GM12878 (cell line): ENCODE data around the gene PPIE. TPM values are rescaled to one million over a fixed set of nuclear protein-coding genes. Genes with fewer than 3 reads are reported as not detected.

Source experiments
- ATAC-seq: fragments of 200-7000 bp; cut with Tn5 transposase; 3 replicates; pipeline ENCODE4 v1.9.1; 2020; ENCODE audit warnings: mild to moderate bottlenecking, moderate library complexity
- BruUV-seq: library from RNA; stranded (reverse); fragments of 400-500 nt; replicated peaks from 2 replicates; lab custom pipeline; 2021; lab: Mats Ljungman, UMichigan
- CTCF ChIA-PET: fragments of 300-600 bp; sonication (Branson Sonifier 250); formaldehyde crosslinking; extraction: SDS; loops from one replicate; lab custom pipeline; 2021; ENCODE audit warnings: inconsistent platforms; lab: Yijun Ruan, JAX
- POLR2A ChIA-PET: fragments of 350-600 bp; formaldehyde crosslinking; extraction: SDS; loops from one replicate; lab custom pipeline; 2021; ENCODE audit warnings: inconsistent platforms; lab: Charles Lee
- RAD21 ChIA-PET: fragments of 300-600 bp; sonication (Branson Sonifier 250); formaldehyde crosslinking; loops from one replicate; lab custom pipeline; 2023; ENCODE audit warnings: antibody characterized with exemption; ENCODE audit not compliant: unreplicated experiment; lab: Charles Lee
- SMC1A ChIA-PET: fragments of 300-600 bp; sonication (Branson Sonifier 250); formaldehyde crosslinking; loops from one replicate; lab custom pipeline; 2023; ENCODE audit not compliant: unreplicated experiment, uncharacterized antibody; lab: Charles Lee
- DNase-seq: peaks from one replicate; pipeline ENCODE4 v3.0.0-alpha.2; 2011; ENCODE audit warnings: low read depth, low spot score
- FAIRE-seq: peaks from 3 replicates; lab custom pipeline; 2011; peaks lifted over from hg19 to GRCh38; lab: Jason Lieb, UNC
- H2AFZ ChIP-seq: 2 replicates; pipeline ENCODE4 v1.6.0; 2011; ENCODE audit warnings: low read depth, low read length, control low read depth; ENCODE audit not compliant: control insufficient read depth
- H3K27ac ChIP-seq: 2 replicates; pipeline ENCODE4 v1.5.1; 2011; ENCODE audit warnings: control low read depth; ENCODE audit not compliant: control insufficient read depth, insufficient read depth
- H3K27me3 ChIP-seq, 2 experiments: replicated peaks in 1 of 2; 2 replicates each; pipeline versions ENCODE4 v1.6.0 to v1.6.1; 2011; ENCODE audit warnings: low read length in 1 of 2; ENCODE audit not compliant: control insufficient read depth in 2 of 2, insufficient read depth in 2 of 2
- H3K36me3 ChIP-seq, 2 experiments: 2 replicates each; pipeline ENCODE4 v1.5.1; 2011; ENCODE audit warnings: low read length in 1 of 2; ENCODE audit not compliant: control insufficient read depth in 2 of 2, insufficient read depth in 2 of 2
- H3K4me1 ChIP-seq: 2 replicates; pipeline ENCODE4 v1.6.1; 2011; ENCODE audit warnings: mild to moderate bottlenecking, low read length, moderate library complexity, mixed read lengths; ENCODE audit not compliant: control insufficient read depth, insufficient read depth
- H3K4me2 ChIP-seq: 2 replicates; pipeline ENCODE4 v1.6.0; 2011; ENCODE audit warnings: control low read depth; ENCODE audit not compliant: control insufficient read depth, insufficient read depth
- H3K4me3 ChIP-seq: fragments of 200-600 bp; sonication (generic); 2 replicates; pipeline ENCODE4 v1.5.1; 2016
- H3K79me2 ChIP-seq: 2 replicates; pipeline ENCODE4 v1.6.0; 2011; ENCODE audit warnings: low read length; ENCODE audit not compliant: control insufficient read depth, insufficient read depth
- H3K9ac ChIP-seq: 2 replicates; pipeline ENCODE4 v1.8.0; 2011; ENCODE audit warnings: low read length, control low read depth, mixed read lengths; ENCODE audit not compliant: control insufficient read depth, insufficient read depth
- H3K9me3 ChIP-seq: replicated peaks from 3 replicates; pipeline ENCODE4 v1.5.1; 2011; ENCODE audit warnings: mild to moderate bottlenecking, low read length; ENCODE audit not compliant: control insufficient read depth, insufficient read depth
- H4K20me1 ChIP-seq: 2 replicates; pipeline ENCODE4 v1.6.0; 2011; ENCODE audit not compliant: control insufficient read depth, insufficient read depth
- CBX3 ChIP-seq: fragments of 200-600 bp; sonication (generic); IDR thresholded peaks from 2 replicates; pipeline ENCODE4 v1.6.1; 2016; ENCODE audit warnings: low read depth, borderline replicate concordance
- CHD4 ChIP-seq: fragments of 200-600 bp; sonication (generic); IDR thresholded peaks from 2 replicates; pipeline ENCODE4 v1.6.1; 2016; ENCODE audit warnings: mild to moderate bottlenecking
- CTCF ChIP-seq, 3 experiments: IDR thresholded peaks in 2 of 3; conservative IDR thresholded peaks in 1 of 3; 2 replicates each; pipeline ENCODE4 v1.5.1; 2011; ENCODE audit warnings: low read depth in 3 of 3, low read length in 3 of 3, mild to moderate bottlenecking in 3 of 3, control low read depth in 2 of 3, moderate library complexity in 2 of 3, inconsistent platforms in 1 of 3, mixed read lengths in 1 of 3; ENCODE audit not compliant: control insufficient read depth in 2 of 3, insufficient read depth in 1 of 3; ENCODE audit errors: extremely low read depth in 1 of 3
- HDGF ChIP-seq: fragments of 450-650 bp; IDR thresholded peaks from 2 replicates; pipeline ENCODE4 v1.6.1; 2016; ENCODE audit warnings: antibody characterized with exemption
- MYC ChIP-seq: IDR thresholded peaks from 2 replicates; pipeline ENCODE4 v1.6.1; 2011; ENCODE audit warnings: mild to moderate bottlenecking, low read length, moderate library complexity, inconsistent platforms; ENCODE audit not compliant: insufficient read depth, insufficient replicate concordance, insufficient read length, severe bottlenecking
- NR2F1 ChIP-seq: fragments of 450-650 bp; conservative IDR thresholded peaks from 2 replicates; pipeline ENCODE4 v1.6.1; 2017; ENCODE audit warnings: mild to moderate bottlenecking
- PAX5 ChIP-seq: IDR thresholded peaks from 2 replicates; pipeline ENCODE4 v1.6.1; 2011; ENCODE audit warnings: low read depth, low read length, borderline replicate concordance
- PKNOX1 ChIP-seq: fragments of 450-650 bp; IDR thresholded peaks from 2 replicates; pipeline ENCODE4 v1.6.1; 2016; ENCODE audit warnings: mild to moderate bottlenecking
- POU2F2 ChIP-seq: IDR thresholded peaks from 3 replicates; pipeline ENCODE4 v1.6.1; 2011; ENCODE audit warnings: low read depth, mild to moderate bottlenecking, low read length, borderline replicate concordance
- RAD21 ChIP-seq: IDR thresholded peaks from 2 replicates; pipeline ENCODE4 v1.6.1; 2011; ENCODE audit warnings: mild to moderate bottlenecking, low read depth, low read length, moderate library complexity; ENCODE audit not compliant: insufficient read depth
- RCOR1 ChIP-seq: conservative IDR thresholded peaks from 2 replicates; pipeline ENCODE4 v1.6.1; 2012; ENCODE audit warnings: low read depth, low read length, improper control_type of control experiment
- SMAD1 ChIP-seq: fragments of 450-650 bp; IDR thresholded peaks from 2 replicates; pipeline ENCODE4 v1.6.1; 2018; ENCODE audit warnings: mild to moderate bottlenecking, low read depth; ENCODE audit not compliant: partially characterized antibody
- SREBF2 ChIP-seq: IDR thresholded peaks from 2 replicates; pipeline ENCODE4 v1.6.1; 2012; ENCODE audit warnings: mild to moderate bottlenecking, low read length
- TCF3 ChIP-seq: IDR thresholded peaks from 2 replicates; pipeline ENCODE4 v1.6.1; 2012; ENCODE audit warnings: low read depth, mild to moderate bottlenecking, low read length, borderline replicate concordance; ENCODE audit not compliant: insufficient read depth
- WRNIP1 ChIP-seq: IDR thresholded peaks from 2 replicates; pipeline ENCODE4 v1.6.1; 2011; ENCODE audit warnings: low read depth, low read length, improper control_type of control experiment, borderline replicate concordance
- YY1 ChIP-seq: IDR thresholded peaks from 2 replicates; pipeline ENCODE4 v1.6.1; 2011; ENCODE audit warnings: low read depth, mild to moderate bottlenecking, low read length
- WGBS: methylation state at CpG from one replicate; pipeline ENCODE4 v1.1.6; 2016; ENCODE audit warnings: low lambda C conversion rate; ENCODE audit not compliant: insufficient replicate concordance, insufficient coverage; ENCODE audit errors: missing lambda C conversion rate; 5-methylcytosine and 5-hydroxymethylcytosine counted together
- in situ Hi-C: fragments of 300-500 bp; cut with MboI; formaldehyde crosslinking; loops from 9 replicates; pipeline ENCODE4 v1.14.3; 2018; ENCODE audit warnings: mixed read lengths
- intact Hi-C: fragments of 100-400 bp; cut with micrococcal nuclease; formaldehyde crosslinking; loops from one replicate; pipeline ENCODE4 v1.14.2; 2022; ENCODE audit not compliant: unreplicated experiment
- polyA plus RNA-seq, 11 experiments: library from polyadenylated mRNA; depleted of rRNA in 4 of 11; unstranded in 6 of 11; stranded (reverse) in 5 of 11; fragments of >200 nt; fragmentation: Nextera tagmentation in 4 of 11; fragmentation: Illumina TruSeq in 1 of 11; extraction: Ambion mirVana in 4 of 11; extraction: Trizol in 1 of 11; gene quantifications; 1 replicate in 1 of 11; 2 replicates in 10 of 11; pipeline versions ENCODE4 v1.2.1 to v1.2.3, GENCODE V29; 2011 to 2016; ENCODE audit warnings: inconsistent platforms in 2 of 11, missing spikeins in 2 of 11, low read depth in 1 of 11
- total RNA-seq, 4 experiments: library from RNA; depleted of rRNA in 3 of 4; stranded (reverse); fragments of >200 nt in 3 of 4; fragmentation: Illumina TruSeq in 1 of 4; extraction: Trizol in 1 of 4; gene quantifications; 2 replicates each; pipeline versions ENCODE4 v1.2.1 to v1.2.3, GENCODE V29; 2013 to 2021

PPIE gene
- total and polyA plus RNA-seq, 10 of the 15 experiments (the other 5 are each of a cell fraction or from before 2014, with no cell fraction given): 36.6 to 163 (median 70.1) TPM

GRCh38 chr1:39779137-39779536, 40.5 kb downstream of the PPIE start:
- RAD21 ChIA-PET: no interaction called here
- Histone ChIP-seq H2AFZ (no peak overlapping the region), H4K20me1 (no peaks in the 10 kb centered on the region), H3K4me2 (no peak overlapping the region), H3K27me3 (no peaks in the 10 kb centered on the region), H3K36me3 (no peaks in the 10 kb centered on the region), H3K79me2 (no peaks in the 10 kb centered on the region), H3K4me3 (no peak overlapping the region), H3K4me1 (peaks cover 13% of the 10 kb centered on the region), H3K27ac (no peak overlapping the region), H3K9me3 (no peaks in the 10 kb centered on the region), H3K9ac (no peak overlapping the region)
- CTCF ChIA-PET: no interaction called here
- no peak for TF ChIP-seq POU2F2
- no peak for TF ChIP-seq PKNOX1
- no peak for TF ChIP-seq RCOR1
- no peak for TF ChIP-seq CTCF (IDR thresholded peaks at IDR 0.05 in 2 of 3, conservative IDR thresholded peaks at IDR 0.05 in 1 of 3; ENCODE audit: control insufficient read depth in 2 of 3, extremely low read depth in 1 of 3, insufficient read depth in 1 of 3, low read depth in 3 of 3, low read length in 3 of 3)
- no peak for TF ChIP-seq NR2F1
- no peak for TF ChIP-seq CBX3
- TF ChIP-seq CHD4: no peak
- TF ChIP-seq RAD21: no peak
- TF ChIP-seq HDGF: no peak
- no peak for TF ChIP-seq TCF3
- no peak for TF ChIP-seq YY1
- TF ChIP-seq PAX5: no peak
- TF ChIP-seq WRNIP1: no peak
- TF ChIP-seq MYC: no peak
- TF ChIP-seq SMAD1: no peak
- TF ChIP-seq SREBF2: no peak
- FAIRE-seq (no peak), DNase-seq (no peak), ATAC-seq (no peak)
- in situ Hi-C loops: no loop called here
- WGBS: 73% methylated on average over 7 of the region's 7 CpGs
- SMC1A ChIA-PET: no interaction called here
- BruUV-seq: no TSS peak
- POLR2A ChIA-PET: no interaction called here
- intact Hi-C loops: no loop called here
